CD4-positive, alpha-beta T cell treated with Interleukin-15 for 1 hour (primary cell): ENCODE data around the gene ABCC8.

ENCODE experiments used
- DNase-seq: peaks from one replicate; pipeline ENCODE4 v3.0.0-alpha.2; 2020

ABCC8 gene

DNA sequence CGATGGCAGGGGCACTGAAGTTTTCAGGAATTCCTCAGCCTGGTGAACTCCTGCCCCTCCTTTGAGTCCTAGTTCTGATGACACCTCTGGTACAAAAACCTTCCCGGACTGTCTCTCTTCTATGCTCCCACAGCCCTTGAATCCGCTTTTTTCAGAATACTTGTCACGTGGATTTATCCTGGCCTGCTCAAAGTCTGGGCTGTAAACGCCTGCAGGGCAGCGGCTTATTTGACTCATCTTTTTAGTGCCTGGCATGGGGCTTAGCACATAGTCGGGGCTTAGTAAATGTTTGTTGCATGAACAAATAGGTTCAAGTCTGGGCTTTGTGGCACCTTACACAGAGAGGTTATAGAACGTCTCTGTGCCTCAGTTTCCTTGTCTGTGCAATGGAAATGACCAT is 74.8 kb downstream of the ABCC8 start:
- DNase-seq = no peak

DNA sequence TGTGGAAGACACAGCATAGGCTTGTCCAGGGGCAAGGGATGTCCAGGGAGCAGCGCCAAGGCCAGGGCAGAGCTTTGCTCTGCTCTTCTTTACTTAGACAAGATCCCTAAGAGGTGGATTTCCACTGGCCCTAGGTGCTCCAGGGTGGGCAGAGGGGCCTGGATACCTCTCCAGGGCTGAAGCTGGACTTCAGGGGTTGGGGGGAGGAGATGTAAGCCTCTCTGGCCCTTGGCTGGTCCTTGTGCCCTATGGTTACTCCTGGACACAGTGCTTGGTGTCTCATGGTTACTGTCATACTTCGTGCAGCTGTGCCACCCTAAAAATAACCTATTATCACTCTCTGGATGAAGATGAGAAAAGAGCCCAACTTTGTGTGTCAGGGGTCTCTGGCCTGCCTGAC is 75.3 kb downstream of the ABCC8 start:
- DNase-seq = no peak

DNA sequence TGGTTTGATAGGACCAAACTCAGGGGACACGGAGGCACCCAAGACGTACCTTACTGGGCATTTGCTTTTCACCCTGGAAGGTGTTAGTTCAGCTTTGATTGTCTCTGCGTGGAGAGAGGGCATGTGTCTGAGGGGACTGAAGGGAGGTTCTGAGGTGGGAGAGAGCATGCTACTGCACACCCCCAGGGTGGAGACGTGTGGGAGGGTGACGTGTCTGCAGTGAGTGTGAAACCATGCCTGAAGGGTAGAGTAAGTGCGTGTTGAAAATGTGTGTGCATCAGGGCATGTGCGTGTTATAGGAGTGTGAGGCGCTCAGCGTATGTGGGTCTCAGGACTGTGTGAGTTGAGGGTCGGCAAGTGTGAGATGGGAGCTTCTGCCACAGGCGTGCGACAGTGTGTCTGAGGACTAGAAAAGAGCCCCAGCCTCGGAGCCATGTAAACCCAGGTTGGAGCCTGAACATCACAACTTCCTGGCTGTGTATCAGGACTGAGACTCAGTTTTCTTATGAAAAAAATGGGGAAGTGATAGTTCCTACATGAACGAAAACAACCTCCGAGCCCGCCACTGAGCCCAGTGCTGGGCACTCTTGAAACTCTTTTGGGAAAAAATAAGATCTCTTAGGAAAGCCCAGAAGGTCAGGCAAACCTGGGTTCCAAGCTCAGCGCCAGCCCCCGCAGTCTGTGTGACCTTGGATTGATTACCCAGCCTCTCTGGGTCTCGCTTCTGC is 76.4 kb downstream of the ABCC8 start:
- DNase-seq = no peak

DNA sequence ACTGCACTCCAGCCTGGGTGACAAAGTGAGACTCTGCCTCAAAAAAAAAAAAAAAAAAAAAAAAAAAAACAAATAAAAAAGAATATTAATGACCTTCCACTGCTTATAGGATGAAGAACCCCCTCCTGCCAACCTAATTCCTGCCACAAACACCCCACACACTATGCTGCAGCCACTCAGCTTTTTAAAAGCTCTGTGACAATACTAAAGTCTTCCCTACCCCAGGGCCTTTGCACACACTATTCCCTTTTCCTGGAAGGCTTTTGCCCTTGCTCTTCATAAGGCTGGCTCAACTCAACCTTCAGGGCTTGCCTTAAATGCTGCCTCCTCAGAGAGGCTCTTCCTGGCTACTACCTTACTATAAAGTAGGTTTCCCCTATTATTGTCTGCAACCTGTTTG is 77.4 kb downstream of the ABCC8 start:
- DNase-seq = no peak

DNA sequence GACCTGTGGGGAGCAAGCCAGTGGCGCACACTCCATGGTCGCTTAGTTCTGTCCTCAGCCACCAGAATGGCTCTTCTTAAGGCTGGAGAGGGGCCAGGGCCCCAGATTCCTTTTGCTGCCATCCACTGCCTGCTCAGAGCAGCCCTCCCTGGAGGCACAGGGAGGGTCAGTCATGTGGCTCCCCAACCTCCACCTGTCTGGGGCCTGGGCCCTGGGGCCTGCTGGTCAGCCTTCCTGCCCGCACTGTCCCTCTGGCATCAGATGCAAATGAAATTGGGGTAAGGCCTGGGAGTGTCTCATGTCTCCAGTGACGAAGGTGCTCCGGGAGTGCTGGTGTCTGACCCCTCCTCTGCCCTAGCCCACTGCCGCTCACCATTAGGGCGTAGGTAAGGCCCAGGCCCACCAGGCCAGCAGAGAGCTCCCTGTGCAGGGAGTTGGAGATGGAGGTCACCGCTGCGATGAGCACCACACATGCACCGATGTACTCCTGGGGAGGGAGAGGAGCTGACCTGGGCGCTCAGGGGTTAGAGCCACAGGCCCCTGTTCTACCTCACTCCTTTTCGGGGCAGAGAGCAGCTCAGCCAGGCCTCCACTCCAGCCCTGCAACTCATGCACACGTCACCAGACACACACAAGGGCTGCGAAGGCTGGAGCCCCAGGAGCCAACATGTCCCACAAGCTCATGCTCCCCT is 79.2 kb downstream of the ABCC8 start:
- DNase-seq = no peak

DNA sequence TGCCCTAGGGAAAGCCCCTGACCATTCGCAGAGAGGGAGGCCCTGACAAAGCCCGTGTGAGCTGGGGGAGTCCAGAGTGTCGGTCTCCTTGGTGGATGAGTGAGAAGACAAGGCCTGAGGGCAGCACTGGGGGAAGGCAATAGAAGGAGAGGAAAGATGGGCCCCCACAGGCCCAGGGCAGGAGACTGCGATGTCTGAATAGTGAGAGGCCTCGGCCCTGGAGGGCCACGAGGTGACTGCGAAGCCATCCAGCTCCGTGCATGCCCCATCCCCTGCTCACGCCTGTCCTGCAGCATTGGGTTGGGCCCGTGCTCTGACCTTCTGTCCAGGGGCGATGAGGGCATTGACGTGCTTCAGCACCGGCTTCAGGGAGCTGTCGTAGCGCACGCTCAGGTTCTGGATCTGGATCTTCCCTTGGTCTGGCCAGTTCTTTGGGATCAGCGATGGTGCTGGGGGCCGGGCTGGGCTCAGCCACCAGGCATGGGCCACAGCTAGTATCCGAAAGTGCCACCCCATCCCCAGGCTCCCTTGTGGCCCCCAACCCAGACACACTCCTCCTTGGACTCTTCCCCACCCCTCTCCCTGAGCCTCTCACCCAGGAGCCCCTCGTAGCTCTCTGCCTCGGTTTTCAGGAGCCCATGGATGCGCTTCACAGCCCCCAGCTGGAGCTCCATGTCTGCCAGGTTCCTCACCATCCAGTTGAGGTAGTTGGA is 79.9 kb downstream of the ABCC8 start:
- DNase-seq = no peak

DNA sequence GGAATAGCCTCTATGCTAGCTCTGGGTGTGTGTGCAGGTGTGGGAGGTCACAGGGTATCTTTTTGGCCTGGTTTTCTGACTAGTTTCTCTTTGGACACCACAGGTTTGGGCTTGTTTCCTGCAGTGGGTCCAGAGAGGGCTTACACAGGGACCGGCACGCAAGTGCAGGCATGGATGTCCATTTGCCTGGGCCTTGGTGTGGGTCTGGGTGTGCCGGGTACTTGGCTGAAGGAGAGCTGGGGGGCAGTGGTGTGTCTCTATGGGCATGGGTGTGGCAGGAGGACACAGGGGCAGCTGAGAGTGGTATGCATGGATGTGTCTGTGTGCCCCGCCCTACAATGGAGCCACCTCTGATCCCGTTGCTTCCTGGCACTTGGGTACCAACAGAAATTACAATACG is 80.7 kb downstream of the ABCC8 start:
- DNase-seq = no peak

DNA sequence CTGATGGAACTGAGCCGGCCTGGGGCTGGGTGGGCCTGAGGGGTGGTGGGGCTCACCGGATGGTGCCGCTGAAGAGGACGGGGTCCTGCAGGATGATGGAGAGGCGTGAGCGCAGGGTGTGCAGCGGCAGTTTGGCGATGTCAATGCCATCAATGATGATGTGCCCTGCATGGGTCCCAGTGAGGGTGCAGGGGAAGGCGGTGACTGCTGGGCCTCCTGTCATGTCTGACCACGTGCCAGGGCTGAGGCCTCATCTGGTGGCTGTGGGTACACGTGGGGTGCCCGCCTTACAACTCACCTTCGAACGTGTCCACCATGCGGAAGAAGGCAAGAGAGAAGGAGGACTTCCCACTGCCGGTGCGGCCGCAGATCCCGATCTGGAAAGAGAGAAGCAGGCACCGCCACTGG is 81.1 kb downstream of the ABCC8 start:
- DNase-seq = no peak

DNA sequence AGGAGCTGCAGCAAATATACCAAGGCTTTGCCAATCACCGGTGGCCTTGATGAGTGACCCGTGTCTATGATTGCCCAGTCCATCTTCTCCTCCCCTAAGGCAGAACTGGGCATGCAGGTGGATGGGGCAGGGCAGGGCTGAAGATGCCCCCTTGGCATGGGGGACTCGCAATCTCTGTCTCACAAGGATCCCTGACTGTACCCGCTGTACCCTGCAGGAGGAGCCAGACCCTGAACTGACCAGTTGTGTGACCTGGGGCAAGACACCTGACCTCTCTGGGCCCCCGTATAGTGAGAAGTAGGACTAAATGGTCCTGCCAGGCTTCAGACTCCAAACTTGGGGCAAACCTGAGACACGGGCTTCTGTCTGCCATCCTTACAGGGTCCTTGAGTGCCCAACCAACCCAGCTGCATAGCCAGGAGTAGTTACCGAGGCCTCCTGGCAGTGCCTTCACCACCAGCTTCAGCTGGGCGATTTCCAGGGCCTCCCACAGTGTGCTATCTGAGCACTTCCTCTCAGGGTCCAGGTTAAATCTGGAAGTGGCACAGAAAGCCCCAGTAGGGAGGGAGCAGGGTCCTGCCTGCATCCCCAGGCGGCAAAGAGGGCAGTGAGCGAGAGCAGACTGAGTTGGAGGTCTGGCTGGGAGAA is 81.8 kb downstream of the ABCC8 start:
- DNase-seq = no peak

DNA sequence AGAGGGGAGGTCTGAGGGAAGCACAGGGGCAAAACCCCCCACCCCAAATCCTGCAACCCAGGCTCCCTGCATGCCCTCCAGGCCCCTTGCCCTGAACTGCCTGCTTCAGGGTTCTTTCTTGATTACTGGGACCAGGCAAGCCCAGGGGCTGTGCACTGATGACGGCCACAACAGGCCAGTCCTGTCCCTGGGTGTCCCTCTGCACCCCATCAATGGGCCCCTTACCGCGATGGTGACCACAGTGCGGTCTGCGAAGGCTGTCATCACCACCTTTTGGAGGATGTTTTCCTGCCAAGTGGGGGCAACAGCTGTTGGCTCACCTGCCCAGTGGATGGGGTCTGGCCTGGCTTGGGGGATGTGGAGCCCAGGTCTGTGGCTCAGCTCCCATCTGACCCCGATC is 83.2 kb downstream of the ABCC8 start:
- DNase-seq = no peak

DNA sequence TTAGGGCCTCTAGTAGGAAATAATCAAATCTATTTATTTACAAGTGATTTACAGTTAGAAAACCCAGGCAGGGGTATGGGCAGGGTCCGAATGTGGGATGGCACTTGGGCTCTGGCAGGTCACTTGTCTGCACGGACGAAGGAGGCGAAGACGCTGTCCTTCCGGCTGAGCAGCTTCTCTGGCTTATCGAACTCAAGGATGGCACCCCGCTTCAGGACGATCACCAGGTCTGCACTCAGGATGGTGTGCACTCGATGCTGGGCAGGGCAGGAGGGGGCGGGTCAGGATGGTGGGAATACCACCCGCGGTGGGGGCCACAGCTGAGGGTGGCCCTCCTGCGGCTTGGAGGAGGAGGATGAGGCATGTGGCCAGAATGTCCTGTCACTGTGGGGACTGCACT is 83.8 kb downstream of the ABCC8 start:
- no peak for DNase-seq

DNA sequence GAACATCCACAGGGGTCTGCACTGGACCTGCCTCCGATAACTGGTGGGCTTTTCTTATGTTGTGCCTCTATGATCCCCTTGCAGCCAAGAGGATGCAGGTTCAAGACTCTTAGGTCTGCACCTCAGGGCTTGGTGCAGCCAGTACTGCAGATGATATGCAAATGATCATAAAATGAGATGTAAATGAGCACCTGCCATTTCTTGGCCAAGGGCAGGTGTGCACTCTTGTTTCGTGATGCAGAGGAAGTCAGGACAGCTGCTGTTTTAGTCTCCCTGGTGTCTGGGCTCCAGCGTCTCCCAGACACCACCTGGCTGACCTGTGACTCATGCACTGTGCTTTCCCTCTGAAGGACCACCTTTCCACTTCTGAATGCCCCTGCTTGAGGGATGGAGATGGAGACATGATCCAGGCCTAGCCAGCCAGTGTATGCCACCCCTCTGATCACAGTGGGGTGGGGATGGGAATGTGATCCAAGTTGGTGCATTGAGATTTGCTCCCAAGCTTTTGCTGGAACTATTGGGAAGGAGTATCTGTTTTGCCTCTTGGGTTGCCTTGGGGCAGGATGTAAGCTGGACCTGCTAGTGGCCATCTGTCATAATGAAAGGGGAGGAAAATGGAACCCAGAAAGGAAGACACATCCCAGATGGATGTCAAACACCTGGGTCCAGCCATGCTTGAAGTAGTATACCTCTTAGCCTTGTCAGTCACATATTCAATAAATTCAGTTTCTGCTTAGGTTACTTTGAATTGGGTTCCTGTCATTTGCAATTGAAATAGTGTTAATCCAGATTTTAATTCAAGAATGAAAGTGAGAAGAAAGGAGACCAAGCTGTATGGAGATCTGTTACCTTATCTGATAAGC is 84.9 kb downstream of the ABCC8 start:
- no peak for DNase-seq

DNA sequence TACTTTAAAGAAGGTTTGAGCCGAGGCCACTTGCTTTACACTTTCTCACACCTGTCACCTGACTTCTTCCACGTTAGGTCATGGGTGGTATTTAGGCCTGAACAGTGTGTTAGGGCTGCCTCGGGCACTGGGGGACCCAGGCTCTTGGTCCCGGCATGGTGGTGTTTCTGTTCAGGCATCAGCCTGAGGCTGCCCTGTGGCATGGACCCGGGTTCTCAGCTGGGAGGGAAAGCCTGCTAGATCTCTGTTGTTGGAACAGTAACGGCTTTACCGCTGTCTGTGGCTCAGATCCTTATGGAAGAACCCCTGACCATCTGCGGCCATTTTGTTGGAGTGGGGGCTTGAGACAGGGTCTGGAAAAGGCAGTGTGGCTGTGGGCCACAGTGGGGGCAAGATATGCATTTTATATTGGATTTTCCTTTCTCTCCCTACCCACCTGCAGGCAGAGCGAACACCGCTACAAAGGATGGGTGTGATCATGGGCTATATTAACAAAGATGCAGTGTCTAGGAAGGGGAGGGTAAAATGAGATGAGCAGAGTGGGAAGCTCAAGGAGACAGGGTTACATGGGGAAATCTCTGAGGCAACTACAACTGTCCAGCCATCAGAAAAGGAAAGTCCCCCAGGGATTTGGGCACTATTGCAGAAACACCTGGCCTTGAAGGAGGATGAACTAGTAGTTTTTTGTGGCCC is 86.5 kb downstream of the ABCC8 start:
- no peak for DNase-seq

DNA sequence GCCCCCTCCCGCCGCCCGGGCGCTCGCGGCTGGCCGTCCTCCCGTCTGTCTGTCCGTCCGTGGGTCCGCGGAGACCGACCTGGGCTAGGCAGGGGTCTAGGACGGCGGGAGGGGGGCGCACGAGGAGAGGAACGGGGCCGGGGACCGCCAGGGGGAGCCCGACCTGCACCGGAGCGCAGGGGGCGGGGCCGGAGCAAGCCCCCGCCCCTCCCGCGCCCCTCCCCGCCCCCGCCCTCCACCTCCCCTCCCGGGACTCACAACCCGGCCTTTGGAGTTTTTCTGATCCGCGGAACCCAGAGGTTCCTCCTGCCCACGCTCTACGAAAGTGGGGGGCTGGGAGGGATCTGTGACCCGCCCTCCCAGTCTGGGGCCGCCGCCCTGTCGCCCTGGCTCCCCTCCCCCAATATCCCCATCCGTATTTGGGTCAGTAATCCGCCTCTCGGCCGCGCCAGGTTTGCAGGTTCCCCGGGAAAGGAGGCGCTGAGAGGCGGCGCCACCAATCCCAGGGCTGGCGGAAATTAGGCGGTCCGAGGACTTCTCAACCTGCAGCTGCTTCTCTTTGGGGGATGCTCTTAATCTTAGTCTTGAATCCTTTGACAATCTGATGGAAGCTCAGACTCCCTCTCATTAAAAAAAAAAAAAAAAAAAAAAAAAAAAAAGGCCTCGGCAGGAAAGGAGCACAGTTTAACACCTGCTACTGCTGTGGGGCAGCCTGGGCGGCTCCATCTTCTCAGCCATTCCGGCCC is 87.3 kb downstream of the ABCC8 start:
- peak; percentile 74 for DNase-seq

DNA sequence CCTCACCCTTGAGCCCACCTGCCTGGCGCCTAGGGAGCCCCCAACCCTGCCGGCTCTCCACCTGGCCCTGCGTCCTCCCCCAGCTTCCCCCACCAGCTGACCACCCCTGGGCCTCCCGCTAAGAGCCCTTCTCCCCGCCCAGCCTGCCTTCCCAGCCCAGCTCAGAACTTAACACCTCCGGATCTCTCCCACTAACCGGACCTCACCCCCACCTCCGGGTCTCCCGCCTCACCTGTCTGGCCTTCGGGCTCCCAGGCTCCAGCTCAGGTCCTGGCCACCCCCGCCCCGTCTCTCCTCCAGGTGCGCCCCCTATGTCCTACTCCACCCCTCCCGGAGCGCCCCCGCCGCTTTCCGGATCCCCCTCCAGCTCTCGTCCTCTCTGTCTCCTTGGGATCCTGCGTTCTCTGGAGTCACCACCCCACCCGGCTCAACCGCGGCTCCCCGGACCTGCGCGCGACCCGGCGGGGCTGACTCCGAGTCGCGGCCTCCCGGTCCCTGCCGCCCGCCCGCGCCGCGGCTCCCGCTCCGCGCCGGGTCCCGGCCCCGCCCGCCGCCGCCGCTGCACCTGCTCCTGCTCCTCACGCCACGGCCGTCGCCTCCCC is 87.9 kb downstream of the ABCC8 start, which contains the start of gene KCNJ11:
TSS of gene KCNJ11 (minus strand) at position 51 of the 602 bp plus-strand sequence. CDS start 568 bp downstream, outside the sequence.
- no peak for DNase-seq

DNA sequence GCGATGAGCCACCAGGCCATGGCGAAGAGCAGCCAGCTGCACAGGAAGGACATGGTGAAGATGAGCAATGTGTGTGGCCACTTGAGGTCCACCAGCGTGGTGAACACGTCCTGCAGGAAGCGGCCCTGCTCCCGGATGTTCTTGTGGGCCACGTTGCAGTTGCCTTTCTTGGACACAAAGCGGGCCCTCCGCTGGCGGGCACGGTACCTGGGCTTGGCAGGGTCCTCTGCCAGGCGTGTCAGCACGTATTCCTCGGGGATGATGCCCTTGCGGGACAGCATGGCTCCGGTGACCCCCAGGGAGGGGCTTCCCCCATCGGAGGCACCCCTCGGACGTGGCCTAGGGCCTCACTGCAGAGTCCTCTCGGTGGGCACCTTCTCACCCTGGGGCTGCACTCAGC is 88.8 kb downstream of the ABCC8 start:
- no peak for DNase-seq

DNA sequence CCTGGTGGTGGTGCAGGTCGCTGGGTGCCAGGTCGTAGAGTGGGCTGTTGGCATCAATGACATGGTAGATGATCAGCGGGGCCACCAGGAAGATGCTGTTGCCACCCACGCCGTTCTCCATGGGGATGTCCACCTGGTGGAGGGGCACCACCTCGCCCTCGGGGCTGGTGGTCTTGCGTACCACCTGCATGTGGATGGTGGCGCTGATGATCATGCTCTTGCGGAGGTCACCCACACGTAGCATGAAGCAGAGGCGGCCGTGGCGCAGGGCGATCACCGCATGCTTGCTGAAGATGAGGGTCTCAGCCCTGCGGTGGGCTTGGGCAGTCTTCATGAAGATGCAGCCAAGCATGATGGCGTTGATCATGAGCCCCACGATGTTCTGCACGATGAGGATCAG is 89.4 kb downstream of the ABCC8 start:
- DNase-seq = no peak

DNA sequence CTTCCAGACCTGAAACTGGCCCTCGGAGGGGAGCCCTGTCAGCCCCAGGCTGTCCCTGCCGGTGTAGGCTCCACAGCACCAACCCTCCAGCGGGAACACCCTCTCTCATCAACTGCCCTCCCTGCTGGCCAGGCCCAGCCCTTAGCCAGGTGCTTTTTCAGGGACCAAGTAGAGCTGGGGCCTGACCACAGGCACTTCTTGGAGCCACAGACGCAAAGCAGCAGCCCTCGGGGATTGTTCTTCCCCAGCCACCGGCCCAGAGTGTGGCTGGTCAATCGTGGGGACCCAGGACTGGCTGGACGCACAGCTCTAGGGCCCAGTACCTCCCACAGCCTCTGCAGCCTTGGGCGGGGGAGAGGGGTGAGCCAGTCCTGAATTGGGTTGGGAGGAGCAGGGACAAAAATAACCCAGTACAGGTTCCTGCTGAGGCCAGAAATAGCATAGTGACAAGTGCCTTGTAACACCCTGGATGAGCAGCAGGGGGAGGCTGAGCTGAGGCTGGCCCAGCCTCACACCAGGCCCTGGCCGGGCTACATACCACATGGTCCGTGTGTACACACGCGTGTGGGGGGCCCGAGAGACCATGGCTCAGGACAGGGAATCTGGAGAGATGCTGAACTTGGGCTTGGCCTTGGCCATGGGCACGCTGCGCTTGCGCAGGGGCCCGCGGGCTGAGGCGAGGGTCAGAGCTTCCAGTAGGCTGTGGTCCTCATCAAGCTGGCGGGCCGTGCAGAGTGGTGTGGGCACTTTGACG is 90.1 kb downstream of the ABCC8 start:
- no peak for DNase-seq

DNA sequence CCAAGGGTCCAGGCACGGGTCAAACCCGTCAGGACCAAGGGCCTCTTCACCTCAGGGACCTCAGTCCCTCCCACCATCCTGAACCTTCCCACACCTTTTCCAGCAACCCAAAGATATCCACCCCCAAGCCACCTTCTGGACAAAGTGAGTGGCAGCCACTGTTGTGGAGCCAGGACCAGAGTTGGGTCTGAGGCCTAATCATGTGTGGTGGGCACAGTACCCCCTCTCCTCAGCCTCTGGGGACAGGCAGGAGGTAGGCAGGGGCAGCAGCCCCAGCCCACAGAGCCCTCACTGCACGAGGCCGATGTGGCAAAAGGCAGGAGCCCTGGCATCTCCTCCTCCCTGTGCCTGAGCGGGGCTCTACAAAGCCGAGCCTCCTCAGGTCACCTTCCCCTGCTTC is 90.7 kb downstream of the ABCC8 start:
- DNase-seq = no peak

DNA sequence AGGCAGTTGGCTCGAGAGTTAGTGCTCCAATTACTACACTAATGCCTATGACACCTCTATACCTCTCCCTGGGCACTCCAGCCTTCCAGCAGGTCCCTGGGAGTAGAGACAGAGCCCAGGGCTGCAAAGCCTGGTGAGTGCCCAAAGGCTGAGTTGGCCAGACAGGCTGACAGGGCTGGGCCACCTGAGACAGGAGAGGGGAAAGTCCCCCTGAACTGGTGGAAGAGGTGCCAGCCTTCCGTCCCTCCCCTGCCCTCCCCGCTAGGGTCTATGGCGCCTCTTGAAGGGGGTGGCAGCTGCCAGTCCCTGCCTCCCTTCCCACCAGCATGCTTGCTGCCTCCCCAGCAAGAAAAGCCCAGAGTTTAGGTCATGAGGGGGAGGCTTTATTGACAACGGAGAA is 91.2 kb downstream of the ABCC8 start:
- no peak for DNase-seq
